ENCODE measurements around the gene COPA. TPM values are rescaled to one million over a fixed set of nuclear protein-coding genes. Genes with fewer than 3 reads are reported as not detected.
A peak's percentile ranks its signal among the peaks of the same experiment; 100 is the strongest.

Gene COPA
- total RNA-seq, 1 experiment from 2014 or later, result 118 TPM

DNA sequence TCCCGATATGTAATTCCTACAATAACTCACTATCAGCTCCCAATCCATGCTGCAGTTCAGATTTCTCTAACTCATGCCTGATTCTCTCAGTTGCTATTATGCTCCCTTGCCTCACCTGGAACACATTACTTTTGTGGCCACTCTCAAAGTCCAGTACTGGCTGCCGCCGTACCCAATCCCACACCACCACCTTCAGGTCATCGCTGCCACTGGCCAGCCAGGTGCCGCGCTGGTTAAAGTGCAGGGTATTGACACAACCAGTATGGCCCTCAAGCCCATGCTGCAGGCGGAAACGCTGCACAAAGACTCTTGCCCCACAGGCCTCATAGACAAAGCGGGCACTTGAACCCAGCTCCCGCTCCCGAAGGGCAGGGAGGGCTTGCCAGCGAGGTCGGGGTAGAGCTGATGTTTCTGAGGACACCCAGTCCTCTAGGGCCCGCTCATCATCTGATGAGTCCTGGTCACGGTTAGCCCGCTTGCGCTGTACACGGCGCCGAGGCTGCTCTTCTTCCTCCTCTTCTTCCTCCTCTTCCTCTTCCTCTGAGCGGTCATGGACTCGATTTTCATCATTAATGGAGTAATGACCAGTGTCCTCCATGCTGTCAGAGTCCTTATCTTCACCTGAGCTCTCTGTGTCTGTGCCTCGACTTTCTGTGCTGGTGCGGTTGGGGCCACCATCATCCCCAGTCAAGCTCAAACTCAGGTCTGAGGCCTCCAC is 103.3 kb downstream of the COPA start:
- no peak overlapping the region for H3K27ac ChIP-seq (ENCODE audit: insufficient read length, low read depth, low read length)
- no peak overlapping the region for H3K9ac ChIP-seq (ENCODE audit: extremely low read depth, insufficient read length, low read length)
- H3T11ph ChIP-seq (ENCODE audit: low read length), result no peak overlapping the region
- H3K27me3 Mint-ChIP-seq (ENCODE audit: low read depth), result no peaks in the 10 kb centered on the region
- H3K27me3 ChIP-seq (ENCODE audit: insufficient read depth, low read length), result no peaks in the 10 kb centered on the region
- H3K18ac ChIP-seq (ENCODE audit: insufficient read length, low read depth, low read length), result no peak overlapping the region
- no peak overlapping the region for H2BK5ac ChIP-seq (ENCODE audit: insufficient read length, low read length)
- no peak overlapping the region for H2AFZ ChIP-seq (ENCODE audit: low read length)
- H3K79me1 ChIP-seq (ENCODE audit: insufficient read depth, low read depth, low read length, poor library complexity, severe bottlenecking), result no peaks in the 10 kb centered on the region
- no peak overlapping the region for H2BK12ac ChIP-seq (ENCODE audit: insufficient read length, low read depth, low read length)
- H3K9me3 ChIP-seq (ENCODE audit: control insufficient read depth, low read depth, low read length), result no peaks in the 10 kb centered on the region
- no peaks in the 10 kb centered on the region for H3K23me2 ChIP-seq (ENCODE audit: insufficient read length, low read depth, low read length, poor library complexity, severe bottlenecking)
- no peak overlapping the region for H3K14ac ChIP-seq (ENCODE audit: insufficient read depth, low read length)
- no peak for DNase-seq
- no peaks in the 10 kb centered on the region; a peak in 1 of 5 replicates for H3K9me3 Mint-ChIP-seq
- no peaks in the 10 kb centered on the region for H4K20me1 ChIP-seq (ENCODE audit: control insufficient read depth, insufficient read depth, insufficient read length)
- H3K23ac ChIP-seq (ENCODE audit: insufficient read length, low read depth, low read length), result no peak overlapping the region
- no peak overlapping the region for H2BK120ac ChIP-seq (ENCODE audit: low read depth, low read length, poor library complexity, severe bottlenecking)
- H3K4me1 Mint-ChIP-seq, result peaks cover 0 to 1% of the 10 kb centered on the region in 2 experiments; a peak in 1 of 4 replicates
- TF ChIP-seq, protein P1, sequence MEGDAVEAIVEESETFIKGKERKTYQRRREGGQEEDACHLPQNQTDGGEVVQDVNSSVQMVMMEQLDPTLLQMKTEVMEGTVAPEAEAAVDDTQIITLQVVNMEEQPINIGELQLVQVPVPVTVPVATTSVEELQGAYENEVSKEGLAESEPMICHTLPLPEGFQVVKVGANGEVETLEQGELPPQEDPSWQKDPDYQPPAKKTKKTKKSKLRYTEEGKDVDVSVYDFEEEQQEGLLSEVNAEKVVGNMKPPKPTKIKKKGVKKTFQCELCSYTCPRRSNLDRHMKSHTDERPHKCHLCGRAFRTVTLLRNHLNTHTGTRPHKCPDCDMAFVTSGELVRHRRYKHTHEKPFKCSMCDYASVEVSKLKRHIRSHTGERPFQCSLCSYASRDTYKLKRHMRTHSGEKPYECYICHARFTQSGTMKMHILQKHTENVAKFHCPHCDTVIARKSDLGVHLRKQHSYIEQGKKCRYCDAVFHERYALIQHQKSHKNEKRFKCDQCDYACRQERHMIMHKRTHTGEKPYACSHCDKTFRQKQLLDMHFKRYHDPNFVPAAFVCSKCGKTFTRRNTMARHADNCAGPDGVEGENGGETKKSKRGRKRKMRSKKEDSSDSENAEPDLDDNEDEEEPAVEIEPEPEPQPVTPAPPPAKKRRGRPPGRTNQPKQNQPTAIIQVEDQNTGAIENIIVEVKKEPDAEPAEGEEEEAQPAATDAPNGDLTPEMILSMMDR (conservative IDR thresholded peaks at IDR 0.05), result no peak
- H2BK20ac ChIP-seq (ENCODE audit: low read depth, low read length, poor library complexity, severe bottlenecking), result no peak overlapping the region
- no peak overlapping the region for H3K4ac ChIP-seq (ENCODE audit: low read depth, low read length)
- no peaks in the 10 kb centered on the region for H3K4me1 ChIP-seq (ENCODE audit: insufficient read depth, low read length)
- no peak overlapping the region for H3K56ac ChIP-seq (ENCODE audit: insufficient read length, low read depth, low read length)
- no CpG with 5 or more reads among the region's 24 CpGs for WGBS (ENCODE audit: extremely low coverage, insufficient read length, low lambda C conversion rate)
- H2BK15ac ChIP-seq (ENCODE audit: low read depth, low read length), result no peak overlapping the region
- H4K91ac ChIP-seq (ENCODE audit: insufficient read length, low read depth, low read length), result no peak overlapping the region
- H4K5ac ChIP-seq (ENCODE audit: insufficient read length, low read depth, low read length), result no peak overlapping the region
- H4K8ac ChIP-seq (replicated peaks; ENCODE audit: insufficient read length, low read depth, low read length), result no peak overlapping the region
- no peaks in the 10 kb centered on the region for H3K79me2 ChIP-seq (ENCODE audit: insufficient read depth, low read length)
- peaks cover 15 to 79% (median 64%) of the 10 kb centered on the region in 3 experiments; a peak in 6 of 7 replicates for H3K36me3 Mint-ChIP-seq (ENCODE audit: insufficient read depth in 1 of 3, low read depth in 3 of 3)
- no peak overlapping the region for H2AK5ac ChIP-seq (ENCODE audit: insufficient read length, low read length)
- H3K27ac Mint-ChIP-seq, result peak overlapping the region in 1 of 3 experiments; percentile 19; a peak in 5 of 7 replicates
- H3K4me3 Mint-ChIP-seq, result no peak overlapping the region
- no peak overlapping the region for H3K4me2 ChIP-seq (ENCODE audit: insufficient read depth, insufficient read length, low read length)

Other genes with a start within 250 kb of the COPA start
- 56.2 and 57.4 TPM in 2 replicates for gene IGSF8, start 244.6 kb downstream of the COPA start, total RNA-seq (2021)
- 3.0 and 4.6 TPM in 2 replicates for gene ATP1A2, start 227.5 kb downstream of the COPA start, total RNA-seq (2021)
- 0.20 and 0.44 TPM in 2 replicates for gene ATP1A4, start 191.6 kb downstream of the COPA start, total RNA-seq (2021)
- 0.55 and 0.70 TPM in 2 replicates for gene CASQ1, start 152.7 kb downstream of the COPA start, total RNA-seq (2021)
- 80.8 and 82.1 TPM in 2 replicates for gene PEA15, start 137.9 kb downstream of the COPA start, total RNA-seq (2021)
- 96.7 and 106 TPM in 2 replicates for gene DCAF8, start 80.7 kb downstream of the COPA start, total RNA-seq (2021)
- gene PEX19, start 58.1 kb downstream of the COPA start, total RNA-seq (2021), result 86.8 and 92.7 TPM in 2 replicates
- 67.8 and 69.3 TPM in 2 replicates for gene NCSTN, start 133 bp upstream of the COPA start, total RNA-seq (2021)
- gene NHLH1, start 23.8 kb upstream of the COPA start, total RNA-seq (2021), result 1.3 and 1.5 TPM in 2 replicates
- gene VANGL2, start 57.3 kb upstream of the COPA start, total RNA-seq (2021), result 57.7 and 58.5 TPM in 2 replicates
- gene SLAMF6, start 180.0 kb upstream of the COPA start, total RNA-seq (2021), result not detected in 2 replicates
- gene CD84, start 236.2 kb upstream of the COPA start, total RNA-seq (2021), result not detected in 2 replicates

All from H9 (cell line).